Hypothalamus (tissue), 51 donors: ENCODE results near the gene CD2.

ENCODE experiments used
- DNase-seq, 51 donors: peaks; one replicate each; lab custom pipeline; 2025; lab: John Stamatoyannopoulos, UW

Gene CD2

GRCh38 chr1:116771997-116772647 lies 17.9 kb downstream of the CD2 start:
- no peak for DNase-seq

- no peak for DNase-seq
Measured at GRCh38 chr1:116772648-116773045, 18.4 kb downstream of the CD2 start.

- no peak for DNase-seq
Measured at GRCh38 chr1:116775116-116775752, 21.0 kb downstream of the CD2 start.

- DNase-seq, result no peak
Measured at GRCh38 chr1:116777831-116778830, 23.9 kb downstream of the CD2 start.

- no peak for DNase-seq
Measured at GRCh38 chr1:116781034-116781433, 26.8 kb downstream of the CD2 start.

GRCh38 chr1:116785006-116785405 lies 30.8 kb downstream of the CD2 start:
- no peak for DNase-seq

- DNase-seq, result no peak
Measured at GRCh38 chr1:116786049-116786448, 31.8 kb downstream of the CD2 start.

GRCh38 chr1:116791727-116792126 lies 37.5 kb downstream of the CD2 start:
- DNase-seq, result no peak

- DNase-seq, result no peak
Measured at GRCh38 chr1:116793357-116793935, 39.2 kb downstream of the CD2 start.

- DNase-seq, result no peak
Measured at GRCh38 chr1:116794371-116794770, 40.1 kb downstream of the CD2 start.

- no peak for DNase-seq
Measured at GRCh38 chr1:116794804-116795481, 40.7 kb downstream of the CD2 start.

- DNase-seq, result no peak
Measured at GRCh38 chr1:116795482-116795829, 41.2 kb downstream of the CD2 start.

GRCh38 chr1:116804736-116805135 lies 50.5 kb downstream of the CD2 start:
- DNase-seq, result no peak

- DNase-seq, result no peak
Measured at GRCh38 chr1:116805398-116805797, 51.2 kb downstream of the CD2 start.

- no peak for DNase-seq
Measured at GRCh38 chr1:116806245-116806644, 52.0 kb downstream of the CD2 start.

- no peak for DNase-seq
Measured at GRCh38 chr1:116806671-116807070, 52.4 kb downstream of the CD2 start.

- DNase-seq, result no peak
Measured at GRCh38 chr1:116807394-116808199, 53.4 kb downstream of the CD2 start.

- no peak for DNase-seq
Measured at GRCh38 chr1:116808200-116808847, 54.1 kb downstream of the CD2 start.

GRCh38 chr1:116808848-116809508 lies 54.7 kb downstream of the CD2 start:
- no peak for DNase-seq
